GM12892 (cell line): ENCODE results near the gene AGPAT4.
"Not testable (repeated sequence)": the region's sequence is repeated elsewhere in the genome, so short reads cannot be mapped to it uniquely, and the experiment has no call there.

Source experiments
- POLR2A ChIP-seq: IDR thresholded peaks from 2 replicates; pipeline ENCODE4 v1.6.1; 2011; ENCODE audit warnings: low read depth, low read length, control low read depth
- POLR2AphosphoS5 ChIP-seq: IDR thresholded peaks from 2 replicates; pipeline ENCODE4 v1.6.1; 2011; ENCODE audit warnings: low read depth, low read length, control low read depth
- TAF1 ChIP-seq: IDR thresholded peaks from 2 replicates; pipeline ENCODE4 v1.6.1; 2011; ENCODE audit warnings: low read depth, mild to moderate bottlenecking, control low read depth, low read length, borderline replicate concordance

DNA sequence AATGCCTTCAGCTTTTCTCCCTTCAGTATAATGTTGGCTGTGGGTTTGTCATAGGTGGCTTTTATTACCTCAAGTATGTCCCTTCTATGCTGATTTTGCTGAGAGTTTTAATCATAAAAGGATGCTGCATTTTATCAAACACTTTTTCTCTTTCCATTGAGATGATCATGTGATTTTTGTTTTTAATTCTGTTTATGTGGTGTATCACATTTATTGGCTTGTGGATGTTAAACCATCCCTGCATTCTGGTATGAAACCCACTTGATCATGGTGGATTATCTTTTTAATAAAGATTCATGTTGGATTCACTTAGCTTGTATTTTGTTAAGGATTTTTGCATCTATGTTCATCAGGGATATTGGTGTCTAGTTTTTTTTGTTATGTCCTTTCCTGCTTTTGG lies 150.5 kb downstream of the AGPAT4 start:
- TF ChIP-seq POLR2AphosphoS5, POLR2A, TAF1: not testable (repeated sequence)
